DOHH2 (cell line): Measurements from ENCODE around the gene RUNDC1.

Source experiments
- EZH2phosphoT487 ChIP-seq: fragments of 200-600 bp; sonication (generic); IDR thresholded peaks from 2 replicates; pipeline ENCODE4 v1.6.1; 2017; ENCODE audit warnings: borderline replicate concordance, mild to moderate bottlenecking, antibody characterized with exemption, low read length, moderate library complexity, mixed read lengths
- TF ChIP-seq, protein P1 (sequence below): fragments of 200-600 bp; sonication (generic); IDR thresholded peaks from one replicate; pipeline ENCODE4 v1.5.1; 2014; ENCODE audit warnings: antibody characterized with exemption, mild to moderate bottlenecking, low read depth, low read length; ENCODE audit not compliant: poor library complexity, severe bottlenecking

DNA sequence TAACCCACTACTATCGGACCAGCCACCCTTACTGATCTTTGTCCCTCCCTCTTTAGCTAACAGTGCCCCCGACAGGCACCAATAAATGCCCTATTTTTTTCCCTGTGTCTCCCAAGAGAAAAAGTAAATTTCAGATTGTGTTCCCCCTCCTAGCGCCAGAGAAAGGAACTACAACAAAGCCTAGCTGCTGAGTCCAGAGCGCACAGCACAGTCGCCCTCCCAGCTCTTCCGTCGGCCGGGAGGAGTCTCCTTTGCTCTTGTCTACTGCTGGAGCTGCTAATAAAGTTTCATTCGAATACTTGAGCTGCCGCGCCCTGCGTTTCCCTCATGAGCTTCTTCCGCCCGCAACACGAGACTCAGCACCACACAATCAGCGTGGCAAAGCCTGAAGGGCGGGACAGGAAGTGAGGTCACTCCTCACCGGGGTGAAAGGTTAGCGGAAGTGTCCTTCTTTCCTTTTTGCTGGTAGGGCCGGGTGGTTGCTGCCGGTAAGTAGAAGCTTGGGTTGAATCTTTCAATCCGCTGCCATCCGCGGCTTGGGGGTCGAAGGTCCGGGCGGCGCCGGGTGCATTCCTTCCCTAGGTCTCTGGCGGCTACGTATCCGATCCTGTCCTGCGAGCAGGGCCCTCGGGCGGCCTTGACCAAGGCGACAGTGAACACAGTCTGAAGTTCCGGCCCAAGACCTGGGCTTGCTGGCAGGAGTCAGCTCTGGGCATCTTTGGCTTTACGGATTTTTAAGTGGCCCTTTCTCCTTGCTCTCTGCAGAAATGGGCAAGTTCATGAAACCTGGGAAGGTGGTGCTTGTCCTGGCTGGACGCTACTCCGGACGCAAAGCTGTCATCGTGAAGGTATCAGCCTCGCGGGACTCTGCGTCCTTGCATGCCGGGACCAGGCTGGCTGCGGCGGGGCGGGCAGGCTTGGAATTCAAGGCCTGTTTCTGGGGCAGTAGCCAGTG lies 17.9 kb downstream of the RUNDC1 start, which contains the start of gene RPL27:
- TF ChIP-seq, protein P1, sequence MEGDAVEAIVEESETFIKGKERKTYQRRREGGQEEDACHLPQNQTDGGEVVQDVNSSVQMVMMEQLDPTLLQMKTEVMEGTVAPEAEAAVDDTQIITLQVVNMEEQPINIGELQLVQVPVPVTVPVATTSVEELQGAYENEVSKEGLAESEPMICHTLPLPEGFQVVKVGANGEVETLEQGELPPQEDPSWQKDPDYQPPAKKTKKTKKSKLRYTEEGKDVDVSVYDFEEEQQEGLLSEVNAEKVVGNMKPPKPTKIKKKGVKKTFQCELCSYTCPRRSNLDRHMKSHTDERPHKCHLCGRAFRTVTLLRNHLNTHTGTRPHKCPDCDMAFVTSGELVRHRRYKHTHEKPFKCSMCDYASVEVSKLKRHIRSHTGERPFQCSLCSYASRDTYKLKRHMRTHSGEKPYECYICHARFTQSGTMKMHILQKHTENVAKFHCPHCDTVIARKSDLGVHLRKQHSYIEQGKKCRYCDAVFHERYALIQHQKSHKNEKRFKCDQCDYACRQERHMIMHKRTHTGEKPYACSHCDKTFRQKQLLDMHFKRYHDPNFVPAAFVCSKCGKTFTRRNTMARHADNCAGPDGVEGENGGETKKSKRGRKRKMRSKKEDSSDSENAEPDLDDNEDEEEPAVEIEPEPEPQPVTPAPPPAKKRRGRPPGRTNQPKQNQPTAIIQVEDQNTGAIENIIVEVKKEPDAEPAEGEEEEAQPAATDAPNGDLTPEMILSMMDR, result peak; percentile 96
- TF ChIP-seq EZH2phosphoT487, result no peak
